ENCODE measurements around the gene VTI1B.

- TF ChIP-seq TP53 (CRISPR knock-in tag; IDR thresholded peaks at IDR 0.05), result no peak
- TF ChIP-seq CHD2 (IDR thresholded peaks at IDR 0.05; ENCODE audit: low read length, partially characterized antibody), result no peak
Observed at GRCh38 chr14:67710209-67710608, 35.8 kb upstream of the VTI1B start.

Measured in A549 (cell line).